NK-92 (cell line): ENCODE results near the gene SAA4.
"Not testable (repeated sequence)": the region's sequence is repeated elsewhere in the genome, so short reads cannot be mapped to it uniquely, and the experiment has no call there.

Source experiments
- DNase-seq: peaks from one replicate; lab custom pipeline; 2025; ENCODE audit not compliant: unreplicated experiment; lab: John Stamatoyannopoulos, UW

SAA4 gene

GRCh38 chr11:18191376-18191775 lies 45.2 kb downstream of the SAA4 start:
- DNase-seq, result no peak

GRCh38 chr11:18189476-18190245 lies 46.9 kb downstream of the SAA4 start:
- DNase-seq, result not testable (repeated sequence)

- DNase-seq, result no peak
Observed at GRCh38 chr11:18188796-18189195, 47.8 kb downstream of the SAA4 start.
